Neuronal stem cell (in vitro differentiated cells): ENCODE results near the gene SLC2A5.
"Not testable (repeated sequence)": the region's sequence is repeated elsewhere in the genome, so short reads cannot be mapped to it uniquely, and the experiment has no call there.

Experiments
- DNase-seq: peaks from one replicate; pipeline ENCODE4 v3.0.0-alpha.2; 2013; ENCODE audit warnings: low spot score
- H2AFZ ChIP-seq: one replicate; pipeline ENCODE4 v1.6.1; 2013; ENCODE audit warnings: mild to moderate bottlenecking, low read length, inconsistent platforms
- H2AK5ac ChIP-seq: 2 replicates; pipeline ENCODE4 v1.6.1; 2013; ENCODE audit warnings: low read depth, mild to moderate bottlenecking, inconsistent platforms, low read length, moderate library complexity, mixed read lengths
- H2BK120ac ChIP-seq: 2 replicates; pipeline ENCODE4 v1.6.1; 2013; ENCODE audit warnings: low read depth, mild to moderate bottlenecking, inconsistent platforms, low read length, moderate library complexity, mixed read lengths
- H2BK12ac ChIP-seq: one replicate; pipeline ENCODE4 v1.6.1; 2013; ENCODE audit warnings: low read length, inconsistent platforms
- H2BK15ac ChIP-seq: 2 replicates; pipeline ENCODE4 v1.6.1; 2013; ENCODE audit warnings: mild to moderate bottlenecking, low read length, inconsistent platforms, mixed read lengths
- H2BK5ac ChIP-seq: one replicate; pipeline ENCODE4 v1.6.1; 2013; ENCODE audit warnings: inconsistent platforms, mild to moderate bottlenecking, low read length, moderate library complexity
- H3K14ac ChIP-seq: one replicate; pipeline ENCODE4 v1.6.1; 2013; ENCODE audit warnings: low read length, inconsistent platforms
- H3K18ac ChIP-seq: 2 replicates; pipeline ENCODE4 v1.6.1; 2013; ENCODE audit warnings: low read length, inconsistent platforms
- H3K23ac ChIP-seq: 2 replicates; pipeline ENCODE4 v1.6.1; 2013; ENCODE audit warnings: low read depth, mild to moderate bottlenecking, mixed read lengths, low read length, inconsistent platforms; ENCODE audit not compliant: poor library complexity
- H3K27ac ChIP-seq: replicated peaks from 3 replicates; pipeline ENCODE4 v1.5.1; 2013; ENCODE audit warnings: low read length, inconsistent platforms
- H3K27me3 ChIP-seq, 3 experiments: 2 replicates each; pipeline ENCODE4 v1.6.1; 2013; ENCODE audit warnings: low read length in 3 of 3, mild to moderate bottlenecking in 2 of 3, inconsistent platforms in 1 of 3, low read depth in 1 of 3, mixed read lengths in 1 of 3, moderate library complexity in 1 of 3; ENCODE audit not compliant: control insufficient read depth in 3 of 3, insufficient read depth in 3 of 3
- H3K36me3 ChIP-seq, 2 donors: replicated peaks in 1 of 2; 2 replicates each; pipeline ENCODE4 v1.6.1; 2013; ENCODE audit warnings: low read length in 2 of 2; ENCODE audit not compliant: control insufficient read depth in 2 of 2, insufficient read depth in 2 of 2
- H3K4ac ChIP-seq: 2 replicates; pipeline ENCODE4 v1.6.1; 2013; ENCODE audit warnings: inconsistent platforms, mild to moderate bottlenecking, low read length, moderate library complexity
- H3K4me1 ChIP-seq, 2 donors: 1 replicate in 1 of 2; 2 replicates in 1 of 2; pipeline ENCODE4 v1.6.1; 2013; ENCODE audit warnings: low read length in 2 of 2, low read depth in 1 of 2; ENCODE audit not compliant: control insufficient read depth in 2 of 2, insufficient read depth in 1 of 2
- H3K4me2 ChIP-seq: one replicate; pipeline ENCODE4 v1.6.1; 2013; ENCODE audit warnings: mild to moderate bottlenecking, low read length, inconsistent platforms; ENCODE audit not compliant: insufficient read depth, poor library complexity, severe bottlenecking
- H3K4me3 ChIP-seq, 2 donors: 2 replicates each; pipeline ENCODE4 v1.5.1; 2013; ENCODE audit warnings: low read length in 2 of 2, mild to moderate bottlenecking in 2 of 2, inconsistent platforms in 1 of 2, moderate library complexity in 1 of 2
- H3K79me1 ChIP-seq: one replicate; pipeline ENCODE4 v1.6.1; 2013; ENCODE audit warnings: low read depth, mild to moderate bottlenecking, inconsistent platforms, low read length, moderate library complexity
- H3K9ac ChIP-seq: one replicate; pipeline ENCODE4 v1.6.1; 2013; ENCODE audit warnings: mild to moderate bottlenecking, low read depth, low read length, inconsistent platforms; ENCODE audit not compliant: poor library complexity
- H3K9me3 ChIP-seq, 2 donors: replicated peaks in 1 of 2; 2 replicates each; pipeline versions ENCODE3 to v1.6.1; 2013; ENCODE audit warnings: low read length in 2 of 2, mild to moderate bottlenecking in 2 of 2, inconsistent platforms in 1 of 2, low read depth in 1 of 2, mixed read lengths in 1 of 2, moderate library complexity in 1 of 2; ENCODE audit not compliant: control insufficient read depth in 2 of 2, insufficient read depth in 1 of 2
- H4K8ac ChIP-seq: one replicate; pipeline ENCODE4 v1.6.1; 2013; ENCODE audit warnings: low read depth, mild to moderate bottlenecking, inconsistent platforms, low read length, moderate library complexity
- H4K91ac ChIP-seq: one replicate; pipeline ENCODE4 v1.6.1; 2013; ENCODE audit warnings: low read length, low read depth, mild to moderate bottlenecking, inconsistent platforms; ENCODE audit not compliant: poor library complexity
- WGBS, 2 donors: extraction: QIAGEN DNeasy Blood & Tissue Kit; methylation state at CpG; one replicate each; pipeline ENCODE4 v1.1.7; 2013; ENCODE audit warnings: missing lambda C conversion rate in 2 of 2, mixed read lengths in 1 of 2; ENCODE audit not compliant: insufficient read length in 2 of 2, insufficient replicate concordance in 1 of 2; ENCODE audit errors: extremely low coverage in 2 of 2; 5-methylcytosine and 5-hydroxymethylcytosine counted together

SLC2A5 gene

GRCh38 chr1:9022026-9022738 is 47.3 kb downstream of the SLC2A5 start:
- not testable (repeated sequence) for H2AFZ ChIP-seq, DNase-seq, H3K4ac ChIP-seq, H3K18ac ChIP-seq, H3K23ac ChIP-seq, H4K8ac ChIP-seq, H3K27ac ChIP-seq, H3K9ac ChIP-seq, H3K4me1 ChIP-seq, H2BK120ac ChIP-seq, H3K36me3 ChIP-seq, H2BK5ac ChIP-seq, H3K9me3 ChIP-seq, H3K4me2 ChIP-seq, H2AK5ac ChIP-seq, H2BK15ac ChIP-seq, H3K4me3 ChIP-seq, H3K79me1 ChIP-seq, H3K14ac ChIP-seq, H2BK12ac ChIP-seq, H4K91ac ChIP-seq, H3K27me3 ChIP-seq
- WGBS, 2 donors: no CpG with 5 or more reads among the region's 15 CpGs

- DNase-seq: no peak
- no peak overlapping the region for H2BK12ac ChIP-seq
- H3K36me3 ChIP-seq: no peaks in the 10 kb centered on the region
- H2BK120ac ChIP-seq: no peak overlapping the region
- H4K8ac ChIP-seq: no peak overlapping the region
- no peaks in the 10 kb centered on the region for H3K4me1 ChIP-seq
- H2BK15ac ChIP-seq: no peak overlapping the region
- H3K23ac ChIP-seq: no peak overlapping the region
- no peak overlapping the region for H2BK5ac ChIP-seq
- H3K4me3 ChIP-seq: no peak overlapping the region
- no peak overlapping the region for H2AFZ ChIP-seq
- H3K4ac ChIP-seq: no peak overlapping the region
- no peak overlapping the region for H3K14ac ChIP-seq
- no peak overlapping the region for H3K27ac ChIP-seq
- no peak overlapping the region for H2AK5ac ChIP-seq
- H3K9ac ChIP-seq: no peak overlapping the region
- H3K79me1 ChIP-seq: no peaks in the 10 kb centered on the region
- no CpG with 5 or more reads among the region's 6 CpGs for WGBS, 2 donors
- H3K27me3 ChIP-seq: peaks cover 0 to 10% (median 0%) of the 10 kb centered on the region in 3 experiments
- H3K9me3 ChIP-seq: no peaks in the 10 kb centered on the region
- no peak overlapping the region for H3K18ac ChIP-seq
- no peak overlapping the region for H3K4me2 ChIP-seq
- no peak overlapping the region for H4K91ac ChIP-seq
Observed at GRCh38 chr1:9020305-9020704, 49.1 kb downstream of the SLC2A5 start.

- Histone ChIP-seq H2BK12ac (no peak overlapping the region), H3K27me3 (peaks cover 0 to 10% (median 0%) of the 10 kb centered on the region in 3 experiments), H2BK15ac (no peak overlapping the region), H3K18ac (no peak overlapping the region), H3K36me3 (no peaks in the 10 kb centered on the region), H2AFZ (no peak overlapping the region), H4K8ac (no peak overlapping the region), H2BK5ac (no peak overlapping the region), H3K9ac (no peak overlapping the region), H3K14ac (no peak overlapping the region), H3K4me2 (no peak overlapping the region), H3K79me1 (no peaks in the 10 kb centered on the region), H4K91ac (no peak overlapping the region), H3K4me3 (no peak overlapping the region), H3K27ac (no peak overlapping the region), H3K4ac (no peak overlapping the region), H3K23ac (no peak overlapping the region), H2BK120ac (no peak overlapping the region), H2AK5ac (no peak overlapping the region), H3K9me3 (no peaks in the 10 kb centered on the region), H3K4me1 (no peaks in the 10 kb centered on the region)
- no peak for DNase-seq
- WGBS, 2 donors: no CpG with 5 or more reads among the region's 4 CpGs
Observed at GRCh38 chr1:9019896-9020295, 49.5 kb downstream of the SLC2A5 start.

GRCh38 chr1:9018333-9018732 is 51.1 kb downstream of the SLC2A5 start:
- Histone ChIP-seq H4K8ac (no peak overlapping the region), H3K4me3 (no peak overlapping the region)
- no CpG with 5 or more reads among the region's 13 CpGs for WGBS, 2 donors

More at GRCh38 chr1:9018333-9018732, 51.1 kb downstream of the SLC2A5 start:
- Histone ChIP-seq H2BK120ac (no peak overlapping the region), H3K27me3 (peaks cover 0 to 12% (median 0%) of the 10 kb centered on the region in 3 experiments), H3K18ac (no peak overlapping the region), H3K9me3 (no peaks in the 10 kb centered on the region), H3K14ac (no peak overlapping the region), H3K4me1 (no peaks in the 10 kb centered on the region), H2BK5ac (no peak overlapping the region), H3K4me2 (no peak overlapping the region), H3K4ac (no peak overlapping the region), H2BK12ac (no peak overlapping the region), H4K91ac (no peak overlapping the region), H2BK15ac (no peak overlapping the region), H2AFZ (no peak overlapping the region), H3K27ac (no peak overlapping the region), H3K36me3 (no peaks in the 10 kb centered on the region), H3K23ac (no peak overlapping the region), H2AK5ac (no peak overlapping the region), H3K79me1 (no peaks in the 10 kb centered on the region), H3K9ac (no peak overlapping the region)
- DNase-seq: no peak
